Measurements from ENCODE around the gene UGGT1. TPM values are rescaled to one million over a fixed set of nuclear protein-coding genes. Genes with fewer than 3 reads are reported as not detected.

Gene UGGT1

GRCh38 chr2:128237911-128238697, 147.1 kb downstream of the UGGT1 start:
- Histone ChIP-seq H3K14ac (ENCODE audit: low read length in 2 of 2) (peak overlapping the region in 1 of 2 experiments; percentile 63), H3K4me1 (ENCODE audit: control insufficient read depth, insufficient read depth, low read depth, low read length) (peaks cover 10% of the 10 kb centered on the region)
- DNase-seq = no peak

GRCh38 chr2:128241896-128242295, 150.9 kb downstream of the UGGT1 start:
- 97% methylated on average over 3 of the region's 3 CpGs for WGBS
- Histone ChIP-seq H4K91ac (ENCODE audit: low read length) (no peak overlapping the region), H2BK15ac (ENCODE audit: low read depth, poor library complexity, severe bottlenecking) (no peak overlapping the region), H3K79me1 (replicated peaks; ENCODE audit: low read length, poor library complexity, severe bottlenecking) (no peaks in the 10 kb centered on the region), H2AFZ (ENCODE audit: low read depth, low read length) (no peak overlapping the region), H3K23ac (ENCODE audit: low read length in 2 of 2) (no peak overlapping the region), H3K27ac (ENCODE audit: low read length, poor library complexity, severe bottlenecking) (no peak overlapping the region), H3K4me2 (ENCODE audit: low read length, poor library complexity, severe bottlenecking) (no peak overlapping the region), H2BK12ac (ENCODE audit: low read length in 2 of 2) (no peak overlapping the region), H4K8ac (ENCODE audit: low read length) (no peak overlapping the region), H3K4me1 (ENCODE audit: control insufficient read depth, insufficient read depth, low read depth, low read length) (no peaks in the 10 kb centered on the region), H3K14ac (ENCODE audit: low read length in 2 of 2) (no peak overlapping the region), H3K27me3 (ENCODE audit: control insufficient read depth in 1 of 2, insufficient read depth in 1 of 2, low read length in 2 of 2) (no peaks in the 10 kb centered on the region), H3K4ac (ENCODE audit: low read depth in 1 of 2, low read length in 2 of 2) (no peak overlapping the region), H2BK120ac (ENCODE audit: low read depth, low read length) (no peak overlapping the region), H3K9ac (ENCODE audit: low read length) (no peak overlapping the region), H3K9me3 (ENCODE audit: control insufficient read depth, low read length) (no peaks in the 10 kb centered on the region), H3K36me3 (ENCODE audit: control insufficient read depth in 1 of 2, insufficient read depth in 2 of 2, low read depth in 1 of 2, low read length in 2 of 2) (no peaks in the 10 kb centered on the region), H3K18ac (ENCODE audit: low read depth in 1 of 2, low read length in 2 of 2) (peak overlapping the region in 1 of 2 experiments; percentile 21), H2AK5ac (ENCODE audit: low read length, severe bottlenecking) (no peak overlapping the region), H3K4me3 (ENCODE audit: insufficient read depth in 1 of 2, low read depth in 1 of 2, low read length in 2 of 2) (no peak overlapping the region), H2BK5ac (ENCODE audit: low read depth, low read length, poor library complexity, severe bottlenecking) (no peak overlapping the region)
- DNase-seq = no peak

More at GRCh38 chr2:128237911-128238697, 147.1 kb downstream of the UGGT1 start:
- Histone ChIP-seq H2AFZ (ENCODE audit: low read depth, low read length) (peak overlapping the region; percentile 37), H3K4ac (ENCODE audit: low read depth in 1 of 2, low read length in 2 of 2) (no peak overlapping the region), H3K18ac (ENCODE audit: low read depth in 1 of 2, low read length in 2 of 2) (no peak overlapping the region), H2BK120ac (ENCODE audit: low read depth, low read length) (no peak overlapping the region), H3K4me2 (ENCODE audit: low read length, poor library complexity, severe bottlenecking) (no peak overlapping the region), H2BK15ac (ENCODE audit: low read depth, poor library complexity, severe bottlenecking) (no peak overlapping the region), H3K9me3 (ENCODE audit: control insufficient read depth, low read length) (no peaks in the 10 kb centered on the region), H4K8ac (ENCODE audit: low read length) (peak overlapping the region; percentile 24), H2BK5ac (ENCODE audit: low read depth, low read length, poor library complexity, severe bottlenecking) (no peak overlapping the region), H3K27ac (ENCODE audit: low read length, poor library complexity, severe bottlenecking) (no peak overlapping the region), H3K23ac (ENCODE audit: low read length in 2 of 2) (no peak overlapping the region), H3K79me1 (replicated peaks; ENCODE audit: low read length, poor library complexity, severe bottlenecking) (no peaks in the 10 kb centered on the region), H2AK5ac (ENCODE audit: low read length, severe bottlenecking) (no peak overlapping the region), H2BK12ac (ENCODE audit: low read length in 2 of 2) (no peak overlapping the region), H3K36me3 (ENCODE audit: control insufficient read depth in 1 of 2, insufficient read depth in 2 of 2, low read depth in 1 of 2, low read length in 2 of 2) (no peaks in the 10 kb centered on the region), H3K4me3 (ENCODE audit: insufficient read depth in 1 of 2, low read depth in 1 of 2, low read length in 2 of 2) (no peak overlapping the region), H3K9ac (ENCODE audit: low read length) (no peak overlapping the region), H3K27me3 (ENCODE audit: control insufficient read depth in 1 of 2, insufficient read depth in 1 of 2, low read length in 2 of 2) (no peaks in the 10 kb centered on the region), H4K91ac (ENCODE audit: low read length) (no peak overlapping the region)
- WGBS = 89% methylated on average over 7 of the region's 8 CpGs

Small RNAs within 50 kb of the gene (small RNA-seq; reads per million reads assigned to genes)
- gene AC108059.2 (ENCODE audit: low read depth) (not detected), gene AC108059.3 (ENCODE audit: low read depth) (not detected), gene DYNLT3P2 (ENCODE audit: low read depth) (not detected), gene RF00019 (ENCODE audit: low read depth) (not detected)

All from mesenchymal stem cell (in vitro differentiated cells and primary cell).